GM18951 (cell line): ENCODE results near the gene HOXA9.

Source experiments
- POLR2A ChIP-seq: IDR thresholded peaks from 4 replicates; pipeline ENCODE4 v1.6.1; 2011; ENCODE audit warnings: mild to moderate bottlenecking; ENCODE audit not compliant: insufficient read length, insufficient read depth; ENCODE audit errors: extremely low read depth
- in situ Hi-C: fragments of 300-500 bp; cut with MboI; formaldehyde crosslinking; loops from one replicate; pipeline ENCODE4 v1.12.0; 2022; ENCODE audit warnings: low sequenced_read_pairs, mixed read lengths, inconsistent platforms; ENCODE audit not compliant: unreplicated experiment

Gene HOXA9

GRCh38 chr7:27116962-27117886 lies 48.1 kb downstream of the HOXA9 start:
- TF ChIP-seq POLR2A, result no peak
- in situ Hi-C loops, result no loop called here

- in situ Hi-C loops, result no loop called here
- TF ChIP-seq POLR2A, result no peak
Measured at GRCh38 chr7:27116031-27116961, 49.0 kb downstream of the HOXA9 start.

GRCh38 chr7:27115221-27116026 lies 49.9 kb downstream of the HOXA9 start:
- TF ChIP-seq POLR2A, result no peak
- in situ Hi-C loops, result no loop called here

- in situ Hi-C loops, result no loop called here
- no peak for TF ChIP-seq POLR2A
Measured at GRCh38 chr7:27114881-27115220, 50.5 kb downstream of the HOXA9 start.

- TF ChIP-seq POLR2A, result no peak
- in situ Hi-C loops, result no loop called here
Measured at GRCh38 chr7:27113991-27114769, 51.2 kb downstream of the HOXA9 start.

GRCh38 chr7:27112955-27113949 lies 52.1 kb downstream of the HOXA9 start:
- in situ Hi-C loops, result no loop called here
- TF ChIP-seq POLR2A, result no peak
